Astrocyte (in vitro differentiated cells and primary cell): Measurements from ENCODE around the gene RUFY1.

Source experiments
- EZH2 ChIP-seq: IDR thresholded peaks from 2 replicates; pipeline ENCODE4 v1.6.1; 2012; ENCODE audit warnings: mild to moderate bottlenecking, low read length, inconsistent platforms; ENCODE audit not compliant: insufficient read depth
- TF ChIP-seq, protein P1 (sequence below): IDR thresholded peaks from 2 replicates; pipeline ENCODE4 v1.5.1; 2011; ENCODE audit warnings: low read depth, mild to moderate bottlenecking, inconsistent platforms, low read length, moderate library complexity; ENCODE audit not compliant: insufficient read depth

DNA sequence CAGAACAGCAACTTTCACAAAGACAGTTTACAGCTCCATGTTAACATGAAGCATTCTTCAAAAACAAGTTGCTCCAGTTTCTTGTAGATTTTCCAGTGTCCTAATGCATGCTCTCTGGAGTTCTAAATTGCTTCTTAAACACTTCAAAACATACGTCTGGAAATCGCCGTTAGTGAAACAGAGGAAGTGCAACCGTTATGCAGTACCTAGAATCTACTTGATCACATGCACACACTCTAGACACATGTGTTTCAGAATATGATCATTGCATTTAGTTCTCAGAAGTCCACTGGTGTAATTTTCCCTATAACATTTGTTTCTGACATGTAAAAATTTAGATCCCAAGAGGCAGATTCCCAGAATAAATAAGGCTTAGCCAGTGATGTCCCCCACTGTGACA, 41.1 kb upstream of the RUFY1 start:
- TF ChIP-seq, protein P1, sequence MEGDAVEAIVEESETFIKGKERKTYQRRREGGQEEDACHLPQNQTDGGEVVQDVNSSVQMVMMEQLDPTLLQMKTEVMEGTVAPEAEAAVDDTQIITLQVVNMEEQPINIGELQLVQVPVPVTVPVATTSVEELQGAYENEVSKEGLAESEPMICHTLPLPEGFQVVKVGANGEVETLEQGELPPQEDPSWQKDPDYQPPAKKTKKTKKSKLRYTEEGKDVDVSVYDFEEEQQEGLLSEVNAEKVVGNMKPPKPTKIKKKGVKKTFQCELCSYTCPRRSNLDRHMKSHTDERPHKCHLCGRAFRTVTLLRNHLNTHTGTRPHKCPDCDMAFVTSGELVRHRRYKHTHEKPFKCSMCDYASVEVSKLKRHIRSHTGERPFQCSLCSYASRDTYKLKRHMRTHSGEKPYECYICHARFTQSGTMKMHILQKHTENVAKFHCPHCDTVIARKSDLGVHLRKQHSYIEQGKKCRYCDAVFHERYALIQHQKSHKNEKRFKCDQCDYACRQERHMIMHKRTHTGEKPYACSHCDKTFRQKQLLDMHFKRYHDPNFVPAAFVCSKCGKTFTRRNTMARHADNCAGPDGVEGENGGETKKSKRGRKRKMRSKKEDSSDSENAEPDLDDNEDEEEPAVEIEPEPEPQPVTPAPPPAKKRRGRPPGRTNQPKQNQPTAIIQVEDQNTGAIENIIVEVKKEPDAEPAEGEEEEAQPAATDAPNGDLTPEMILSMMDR, result no peak
- no peak for TF ChIP-seq EZH2
